ENCODE results near the gene NIPA2. TPM values are rescaled to one million over a fixed set of nuclear protein-coding genes. Genes with fewer than 3 reads are reported as not detected.

Gene NIPA2
- total RNA-seq, 1 experiment from 2014 or later, result 77.9 TPM

DNA sequence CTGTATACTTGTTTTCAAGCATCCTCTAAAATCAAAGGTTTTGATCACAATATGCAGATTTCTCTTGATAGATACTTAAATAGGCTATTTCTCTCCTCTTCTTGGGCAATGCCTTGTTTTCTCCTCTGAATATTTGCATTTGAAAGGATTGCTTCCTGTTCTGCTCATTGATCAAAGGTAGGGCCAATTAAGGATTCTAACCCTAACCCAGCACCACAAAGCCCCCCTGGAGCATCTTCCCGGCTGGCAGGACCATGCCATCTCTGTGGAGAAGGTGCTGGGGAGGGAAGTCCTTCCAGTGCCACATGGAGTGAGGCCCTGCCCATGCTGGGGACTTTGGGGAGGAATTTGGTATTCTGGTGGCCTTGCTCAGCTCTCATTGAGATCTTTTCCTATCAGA is 11.3 kb upstream of the NIPA2 start:
- Histone ChIP-seq H3K56ac (ENCODE audit: insufficient read length, low read depth, low read length) (no peak overlapping the region), H3K79me2 (ENCODE audit: insufficient read depth, low read length) (0 out of 2 replicates have a peak, but pooled peaks cover 2% of the 10 kb centered on the region), H4K5ac (ENCODE audit: insufficient read length, low read depth, low read length) (no peak overlapping the region), H3T11ph (ENCODE audit: low read length) (no peak overlapping the region), H3K4ac (ENCODE audit: low read depth, low read length) (no peak overlapping the region), H4K91ac (ENCODE audit: insufficient read length, low read depth, low read length) (peak overlapping the region; percentile 41), H2BK12ac (ENCODE audit: insufficient read length, low read depth, low read length) (no peak overlapping the region), H3K23me2 (ENCODE audit: insufficient read length, low read depth, low read length, poor library complexity, severe bottlenecking) (no peaks in the 10 kb centered on the region), H3K79me1 (ENCODE audit: insufficient read depth, low read depth, low read length, poor library complexity, severe bottlenecking) (no peaks in the 10 kb centered on the region), H2BK120ac (ENCODE audit: low read depth, low read length, poor library complexity, severe bottlenecking) (no peak overlapping the region), H3K18ac (ENCODE audit: insufficient read length, low read depth, low read length) (no peak overlapping the region), H3K4me1 (ENCODE audit: insufficient read depth, low read length) (peaks cover 9% of the 10 kb centered on the region; the same call in 1 of the 2 replicates), H4K20me1 (ENCODE audit: control insufficient read depth, insufficient read depth, insufficient read length) (no peaks in the 10 kb centered on the region), H2BK15ac (ENCODE audit: low read depth, low read length) (no peak overlapping the region), H3K9me3 (ENCODE audit: control insufficient read depth, low read depth, low read length) (no peaks in the 10 kb centered on the region), H3K14ac (ENCODE audit: insufficient read depth, low read length) (no peak overlapping the region), H3K4me2 (ENCODE audit: insufficient read depth, insufficient read length, low read length) (peak overlapping the region; percentile 9), H2BK20ac (ENCODE audit: low read depth, low read length, poor library complexity, severe bottlenecking) (no peak overlapping the region), H3K9ac (ENCODE audit: extremely low read depth, insufficient read length, low read length) (no peak overlapping the region), H4K8ac (replicated peaks; ENCODE audit: insufficient read length, low read depth, low read length) (no peak overlapping the region), H2AK5ac (ENCODE audit: insufficient read length, low read length) (no peak overlapping the region), H3K27ac (ENCODE audit: insufficient read length, low read depth, low read length) (no peak overlapping the region), H3K27me3 (ENCODE audit: insufficient read depth, low read length) (no peaks in the 10 kb centered on the region), H2BK5ac (ENCODE audit: insufficient read length, low read length) (no peak overlapping the region), H3K23ac (ENCODE audit: insufficient read length, low read depth, low read length) (no peak overlapping the region), H2AFZ (ENCODE audit: low read length) (no peak overlapping the region)
- TF ChIP-seq, protein P1, sequence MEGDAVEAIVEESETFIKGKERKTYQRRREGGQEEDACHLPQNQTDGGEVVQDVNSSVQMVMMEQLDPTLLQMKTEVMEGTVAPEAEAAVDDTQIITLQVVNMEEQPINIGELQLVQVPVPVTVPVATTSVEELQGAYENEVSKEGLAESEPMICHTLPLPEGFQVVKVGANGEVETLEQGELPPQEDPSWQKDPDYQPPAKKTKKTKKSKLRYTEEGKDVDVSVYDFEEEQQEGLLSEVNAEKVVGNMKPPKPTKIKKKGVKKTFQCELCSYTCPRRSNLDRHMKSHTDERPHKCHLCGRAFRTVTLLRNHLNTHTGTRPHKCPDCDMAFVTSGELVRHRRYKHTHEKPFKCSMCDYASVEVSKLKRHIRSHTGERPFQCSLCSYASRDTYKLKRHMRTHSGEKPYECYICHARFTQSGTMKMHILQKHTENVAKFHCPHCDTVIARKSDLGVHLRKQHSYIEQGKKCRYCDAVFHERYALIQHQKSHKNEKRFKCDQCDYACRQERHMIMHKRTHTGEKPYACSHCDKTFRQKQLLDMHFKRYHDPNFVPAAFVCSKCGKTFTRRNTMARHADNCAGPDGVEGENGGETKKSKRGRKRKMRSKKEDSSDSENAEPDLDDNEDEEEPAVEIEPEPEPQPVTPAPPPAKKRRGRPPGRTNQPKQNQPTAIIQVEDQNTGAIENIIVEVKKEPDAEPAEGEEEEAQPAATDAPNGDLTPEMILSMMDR (conservative IDR thresholded peaks at IDR 0.05), result no peak
- peaks cover 17 to 30% of the 10 kb centered on the region in 2 experiments for H3K4me1 Mint-ChIP-seq
- H3K4me3 Mint-ChIP-seq, result no peak overlapping the region
- H3K27me3 Mint-ChIP-seq (ENCODE audit: low read depth), result peaks cover 7% of the 10 kb centered on the region
- DNase-seq, result peak; percentile 68
- no CpG with 5 or more reads among the region's 1 CpG for WGBS (ENCODE audit: extremely low coverage, insufficient read length, low lambda C conversion rate)
- H3K36me3 Mint-ChIP-seq (ENCODE audit: insufficient read depth in 1 of 3, low read depth in 3 of 3), result peaks cover 21 to 45% (median 21%) of the 10 kb centered on the region in 3 experiments; a peak in 6 of 7 replicates
- H3K9me3 Mint-ChIP-seq, result no peaks in the 10 kb centered on the region; a peak in 1 of 5 replicates
- peak overlapping the region in 1 of 3 experiments; percentile 65; a peak in 2 of 7 replicates for H3K27ac Mint-ChIP-seq

Data from H9 (cell line).